Measurements from ENCODE around the gene EIF3CL.
"Not testable (repeated sequence)": the region's sequence is repeated elsewhere in the genome, so short reads cannot be mapped to it uniquely, and the experiment has no call there.

DNA sequence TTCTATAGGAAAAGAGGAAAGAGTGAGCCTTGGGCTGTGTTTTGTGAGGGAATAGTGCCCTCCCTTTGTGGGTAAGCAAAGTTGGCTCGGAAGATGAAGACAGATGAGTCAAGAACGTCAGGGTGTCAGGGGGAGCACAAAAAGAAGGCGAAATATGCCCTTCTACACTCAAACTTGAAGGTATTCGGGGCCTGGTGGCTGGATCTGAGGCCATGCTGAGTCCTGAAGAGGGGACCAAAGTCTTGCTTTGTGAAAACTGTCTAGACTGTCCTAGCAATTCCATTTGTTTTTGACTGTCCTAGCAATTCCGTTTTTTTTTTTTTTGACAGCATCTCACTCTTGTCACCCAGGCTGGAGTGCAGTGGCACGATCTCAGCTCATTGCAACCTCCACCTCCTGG is 35.3 kb upstream of the EIF3CL start:
- TF ChIP-seq TCF12 (IDR thresholded peaks at IDR 0.05); MAX (IDR thresholded peaks at IDR 0.05; ENCODE audit: low read depth); EP300 (IDR thresholded peaks at IDR 0.05; ENCODE audit: borderline replicate concordance in 1 of 2, low read depth in 1 of 2, low read length in 1 of 2); POLR2AphosphoS5 (IDR thresholded peaks at IDR 0.05; ENCODE audit: low read depth, low read length); RAD21 (IDR thresholded peaks at IDR 0.05; ENCODE audit: low read length); JUND (IDR thresholded peaks at IDR 0.05); NRF1 (IDR thresholded peaks at IDR 0.05; ENCODE audit: low read depth, low read length); MXI1 (IDR thresholded peaks at IDR 0.05; ENCODE audit: low read depth, low read length); EZH2phosphoT487 (IDR thresholded peaks at IDR 0.05; ENCODE audit: borderline replicate concordance, low read depth); REST (IDR thresholded peaks at IDR 0.05; ENCODE audit: low read depth, low read length): not testable (repeated sequence)
- TF ChIP-seq, protein P1, sequence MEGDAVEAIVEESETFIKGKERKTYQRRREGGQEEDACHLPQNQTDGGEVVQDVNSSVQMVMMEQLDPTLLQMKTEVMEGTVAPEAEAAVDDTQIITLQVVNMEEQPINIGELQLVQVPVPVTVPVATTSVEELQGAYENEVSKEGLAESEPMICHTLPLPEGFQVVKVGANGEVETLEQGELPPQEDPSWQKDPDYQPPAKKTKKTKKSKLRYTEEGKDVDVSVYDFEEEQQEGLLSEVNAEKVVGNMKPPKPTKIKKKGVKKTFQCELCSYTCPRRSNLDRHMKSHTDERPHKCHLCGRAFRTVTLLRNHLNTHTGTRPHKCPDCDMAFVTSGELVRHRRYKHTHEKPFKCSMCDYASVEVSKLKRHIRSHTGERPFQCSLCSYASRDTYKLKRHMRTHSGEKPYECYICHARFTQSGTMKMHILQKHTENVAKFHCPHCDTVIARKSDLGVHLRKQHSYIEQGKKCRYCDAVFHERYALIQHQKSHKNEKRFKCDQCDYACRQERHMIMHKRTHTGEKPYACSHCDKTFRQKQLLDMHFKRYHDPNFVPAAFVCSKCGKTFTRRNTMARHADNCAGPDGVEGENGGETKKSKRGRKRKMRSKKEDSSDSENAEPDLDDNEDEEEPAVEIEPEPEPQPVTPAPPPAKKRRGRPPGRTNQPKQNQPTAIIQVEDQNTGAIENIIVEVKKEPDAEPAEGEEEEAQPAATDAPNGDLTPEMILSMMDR (IDR thresholded peaks at IDR 0.05) = not testable (repeated sequence)
- TF ChIP-seq, protein P2, sequence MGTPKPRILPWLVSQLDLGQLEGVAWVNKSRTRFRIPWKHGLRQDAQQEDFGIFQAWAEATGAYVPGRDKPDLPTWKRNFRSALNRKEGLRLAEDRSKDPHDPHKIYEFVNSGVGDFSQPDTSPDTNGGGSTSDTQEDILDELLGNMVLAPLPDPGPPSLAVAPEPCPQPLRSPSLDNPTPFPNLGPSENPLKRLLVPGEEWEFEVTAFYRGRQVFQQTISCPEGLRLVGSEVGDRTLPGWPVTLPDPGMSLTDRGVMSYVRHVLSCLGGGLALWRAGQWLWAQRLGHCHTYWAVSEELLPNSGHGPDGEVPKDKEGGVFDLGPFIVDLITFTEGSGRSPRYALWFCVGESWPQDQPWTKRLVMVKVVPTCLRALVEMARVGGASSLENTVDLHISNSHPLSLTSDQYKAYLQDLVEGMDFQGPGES (IDR thresholded peaks at IDR 0.05; ENCODE audit: low read depth, low read length) = not testable (repeated sequence)
